ENCODE data around the gene ABHD17A.

Gene ABHD17A

GRCh38 chr19:1911098-1911497 is 25.8 kb upstream of the ABHD17A start:
- Histone ChIP-seq H3K4me2 (ENCODE audit: insufficient read depth, low read length, poor library complexity, severe bottlenecking) (no peak overlapping the region), H3K36me3 (replicated peaks in 1 of 2; ENCODE audit: control insufficient read depth in 2 of 2, insufficient read depth in 2 of 2, low read length in 2 of 2) (peaks cover 25 to 71% of the 10 kb centered on the region in 2 donors), H3K4me3 (ENCODE audit: low read length in 2 of 2) (no peak overlapping the region), H3K27me3 (ENCODE audit: control insufficient read depth in 3 of 3, insufficient read depth in 3 of 3, low read depth in 1 of 3, low read length in 3 of 3) (no peaks in the 10 kb centered on the region), H3K79me1 (ENCODE audit: low read depth, low read length) (peaks cover 49% of the 10 kb centered on the region), H3K9me3 (replicated peaks in 1 of 2; ENCODE audit: control insufficient read depth in 2 of 2, insufficient read depth in 1 of 2, low read depth in 1 of 2, low read length in 2 of 2) (peaks cover 0 to 5% of the 10 kb centered on the region in 2 donors), H2AFZ (ENCODE audit: low read length) (no peak overlapping the region), H3K23ac (ENCODE audit: low read depth, low read length, poor library complexity) (no peak overlapping the region), H3K4ac (ENCODE audit: low read length) (no peak overlapping the region), H3K18ac (ENCODE audit: low read length) (no peak overlapping the region), H2BK5ac (ENCODE audit: low read length) (no peak overlapping the region), H4K91ac (ENCODE audit: low read depth, low read length, poor library complexity) (no peak overlapping the region), H2BK12ac (ENCODE audit: low read length) (no peak overlapping the region), H2BK120ac (ENCODE audit: low read depth, low read length) (no peak overlapping the region), H3K27ac (replicated peaks; ENCODE audit: low read length) (no peak overlapping the region), H4K8ac (ENCODE audit: low read depth, low read length) (no peak overlapping the region), H3K9ac (ENCODE audit: low read depth, low read length, poor library complexity) (no peak overlapping the region), H3K4me1 (ENCODE audit: control insufficient read depth in 2 of 2, insufficient read depth in 1 of 2, low read depth in 1 of 2, low read length in 2 of 2) (no peaks in the 10 kb centered on the region), H3K14ac (ENCODE audit: low read length) (no peak overlapping the region), H2BK15ac (ENCODE audit: low read length) (no peak overlapping the region), H2AK5ac (ENCODE audit: low read depth, low read length) (no peak overlapping the region)
- WGBS, 2 donors (ENCODE audit: extremely low coverage in 2 of 2, insufficient read length in 2 of 2, insufficient replicate concordance in 1 of 2), result no CpG with 5 or more reads among the region's 13 CpGs
- DNase-seq (ENCODE audit: low spot score), result no peak

- Histone ChIP-seq H2AK5ac (ENCODE audit: low read depth, low read length) (no peak overlapping the region), H3K4me3 (ENCODE audit: low read length in 2 of 2) (no peak overlapping the region), H2AFZ (ENCODE audit: low read length) (no peak overlapping the region), H3K4me2 (ENCODE audit: insufficient read depth, low read length, poor library complexity, severe bottlenecking) (no peak overlapping the region), H3K27me3 (ENCODE audit: control insufficient read depth in 3 of 3, insufficient read depth in 3 of 3, low read depth in 1 of 3, low read length in 3 of 3) (no peaks in the 10 kb centered on the region), H3K14ac (ENCODE audit: low read length) (no peak overlapping the region), H4K91ac (ENCODE audit: low read depth, low read length, poor library complexity) (no peak overlapping the region), H2BK12ac (ENCODE audit: low read length) (no peak overlapping the region), H3K4me1 (ENCODE audit: control insufficient read depth in 2 of 2, insufficient read depth in 1 of 2, low read depth in 1 of 2, low read length in 2 of 2) (peaks cover 4% of the 10 kb centered on the region in 2 donors), H3K23ac (ENCODE audit: low read depth, low read length, poor library complexity) (peak overlapping the region; percentile 80), H3K9ac (ENCODE audit: low read depth, low read length, poor library complexity) (no peak overlapping the region), H3K4ac (ENCODE audit: low read length) (no peak overlapping the region), H2BK5ac (ENCODE audit: low read length) (no peak overlapping the region), H3K18ac (ENCODE audit: low read length) (no peak overlapping the region), H2BK15ac (ENCODE audit: low read length) (no peak overlapping the region), H3K36me3 (replicated peaks in 1 of 2; ENCODE audit: control insufficient read depth in 2 of 2, insufficient read depth in 2 of 2, low read length in 2 of 2) (peaks cover 23 to 69% of the 10 kb centered on the region in 2 donors), H4K8ac (ENCODE audit: low read depth, low read length) (no peak overlapping the region), H3K9me3 (replicated peaks in 1 of 2; ENCODE audit: control insufficient read depth in 2 of 2, insufficient read depth in 1 of 2, low read depth in 1 of 2, low read length in 2 of 2) (peaks cover 0 to 5% of the 10 kb centered on the region in 2 donors), H3K79me1 (ENCODE audit: low read depth, low read length) (peaks cover 52% of the 10 kb centered on the region), H3K27ac (replicated peaks; ENCODE audit: low read length) (no peak overlapping the region), H2BK120ac (ENCODE audit: low read depth, low read length) (no peak overlapping the region)
- DNase-seq (ENCODE audit: low spot score), result no peak
- WGBS, 2 donors (ENCODE audit: extremely low coverage in 2 of 2, insufficient read length in 2 of 2, insufficient replicate concordance in 1 of 2), result no CpG with 5 or more reads among the region's 10 CpGs
Observed at GRCh38 chr19:1910177-1910576, 24.9 kb upstream of the ABHD17A start.

GRCh38 chr19:1909761-1910080 is 24.4 kb upstream of the ABHD17A start:
- Histone ChIP-seq H4K8ac (ENCODE audit: low read depth, low read length) (no peak overlapping the region), H2AFZ (ENCODE audit: low read length) (no peak overlapping the region), H3K36me3 (replicated peaks in 1 of 2; ENCODE audit: control insufficient read depth in 2 of 2, insufficient read depth in 2 of 2, low read length in 2 of 2) (peaks cover 19 to 65% of the 10 kb centered on the region in 2 donors), H3K18ac (ENCODE audit: low read length) (peak overlapping the region; percentile 4), H2BK12ac (ENCODE audit: low read length) (no peak overlapping the region), H3K27me3 (ENCODE audit: control insufficient read depth in 3 of 3, insufficient read depth in 3 of 3, low read depth in 1 of 3, low read length in 3 of 3) (no peaks in the 10 kb centered on the region), H2AK5ac (ENCODE audit: low read depth, low read length) (no peak overlapping the region), H3K4me3 (ENCODE audit: low read length in 2 of 2) (no peak overlapping the region), H3K4me1 (ENCODE audit: control insufficient read depth in 2 of 2, insufficient read depth in 1 of 2, low read depth in 1 of 2, low read length in 2 of 2) (peaks cover 5 to 7% of the 10 kb centered on the region in 2 donors), H3K9ac (ENCODE audit: low read depth, low read length, poor library complexity) (no peak overlapping the region), H2BK15ac (ENCODE audit: low read length) (no peak overlapping the region), H3K23ac (ENCODE audit: low read depth, low read length, poor library complexity) (peak overlapping the region; percentile 85), H3K79me1 (ENCODE audit: low read depth, low read length) (peaks cover 52% of the 10 kb centered on the region), H2BK5ac (ENCODE audit: low read length) (no peak overlapping the region), H4K91ac (ENCODE audit: low read depth, low read length, poor library complexity) (no peak overlapping the region), H3K27ac (replicated peaks; ENCODE audit: low read length) (no peak overlapping the region), H3K14ac (ENCODE audit: low read length) (peak overlapping the region; percentile 21), H3K4me2 (ENCODE audit: insufficient read depth, low read length, poor library complexity, severe bottlenecking) (no peak overlapping the region), H2BK120ac (ENCODE audit: low read depth, low read length) (no peak overlapping the region), H3K9me3 (replicated peaks in 1 of 2; ENCODE audit: control insufficient read depth in 2 of 2, insufficient read depth in 1 of 2, low read depth in 1 of 2, low read length in 2 of 2) (peaks cover 0 to 5% of the 10 kb centered on the region in 2 donors), H3K4ac (ENCODE audit: low read length) (no peak overlapping the region)
- no peak for DNase-seq (ENCODE audit: low spot score)
- WGBS, 2 donors (ENCODE audit: extremely low coverage in 2 of 2, insufficient read length in 2 of 2, insufficient replicate concordance in 1 of 2), result no CpG with 5 or more reads among the region's 10 CpGs

DNA sequence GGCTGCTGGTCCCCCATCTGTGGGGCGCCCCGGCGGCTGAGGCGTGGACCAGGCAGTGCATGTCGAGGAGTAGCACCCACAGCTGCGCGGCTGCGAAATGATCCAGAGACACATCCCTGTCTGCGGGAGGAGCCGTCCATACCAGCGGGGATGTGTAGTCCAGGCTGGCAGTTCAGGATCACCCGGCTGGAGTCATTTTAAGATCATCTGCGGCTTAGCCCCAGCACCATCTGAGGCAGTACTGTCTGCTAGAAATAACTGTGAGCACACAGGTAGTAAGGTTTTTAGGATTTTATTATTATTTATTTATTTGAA is 23.0 kb upstream of the ABHD17A start:
- no peaks in the 10 kb centered on the region for H3K27me3 ChIP-seq (ENCODE audit: control insufficient read depth in 3 of 3, insufficient read depth in 3 of 3, low read depth in 1 of 3, low read length in 3 of 3)
- H3K23ac ChIP-seq (ENCODE audit: low read depth, low read length, poor library complexity), result peak overlapping the region; percentile 85
- H3K9ac ChIP-seq (ENCODE audit: low read depth, low read length, poor library complexity), result no peak overlapping the region
- H3K4me1 ChIP-seq (ENCODE audit: control insufficient read depth in 2 of 2, insufficient read depth in 1 of 2, low read depth in 1 of 2, low read length in 2 of 2), result peaks cover 7 to 16% of the 10 kb centered on the region in 2 donors
- peak overlapping the region; percentile 53 for H2BK5ac ChIP-seq (ENCODE audit: low read length)
- peaks cover 0 to 4% of the 10 kb centered on the region in 2 donors for H3K9me3 ChIP-seq (replicated peaks in 1 of 2; ENCODE audit: control insufficient read depth in 2 of 2, insufficient read depth in 1 of 2, low read depth in 1 of 2, low read length in 2 of 2)
- H2BK15ac ChIP-seq (ENCODE audit: low read length), result no peak overlapping the region
- no peak overlapping the region for H3K18ac ChIP-seq (ENCODE audit: low read length)
- no peak overlapping the region for H4K8ac ChIP-seq (ENCODE audit: low read depth, low read length)
- H3K27ac ChIP-seq (replicated peaks; ENCODE audit: low read length), result no peak overlapping the region
- no peak overlapping the region for H3K4me3 ChIP-seq (ENCODE audit: low read length in 2 of 2)
- no CpG with 5 or more reads among the region's 13 CpGs for WGBS, 2 donors (ENCODE audit: extremely low coverage in 2 of 2, insufficient read length in 2 of 2, insufficient replicate concordance in 1 of 2)
- peak overlapping the region; percentile 43 for H2AK5ac ChIP-seq (ENCODE audit: low read depth, low read length)
- no peak overlapping the region for H3K4ac ChIP-seq (ENCODE audit: low read length)
- no peak overlapping the region for H3K4me2 ChIP-seq (ENCODE audit: insufficient read depth, low read length, poor library complexity, severe bottlenecking)
- H3K79me1 ChIP-seq (ENCODE audit: low read depth, low read length), result peaks cover 41% of the 10 kb centered on the region
- H2BK12ac ChIP-seq (ENCODE audit: low read length), result no peak overlapping the region
- peaks cover 15 to 51% of the 10 kb centered on the region in 2 donors for H3K36me3 ChIP-seq (replicated peaks in 1 of 2; ENCODE audit: control insufficient read depth in 2 of 2, insufficient read depth in 2 of 2, low read length in 2 of 2)
- no peak overlapping the region for H2BK120ac ChIP-seq (ENCODE audit: low read depth, low read length)
- no peak overlapping the region for H2AFZ ChIP-seq (ENCODE audit: low read length)
- H4K91ac ChIP-seq (ENCODE audit: low read depth, low read length, poor library complexity), result no peak overlapping the region
- DNase-seq (ENCODE audit: low spot score), result no peak
- H3K14ac ChIP-seq (ENCODE audit: low read length), result peak overlapping the region; percentile 71
